GM21390 (cell line): ENCODE results near the gene LGALS14.

Experiments used
- ATAC-seq: cut with Tn5 transposase; IDR thresholded peaks from one replicate; pipeline ENCODE4 v1.9.1; 2021; ENCODE audit not compliant: unreplicated experiment

LGALS14 gene

GRCh38 chr19:39745643-39746042, 41.4 kb downstream of the LGALS14 start:
- ATAC-seq, result no peak

GRCh38 chr19:39746836-39747529, 42.7 kb downstream of the LGALS14 start:
- ATAC-seq, result no peak

- ATAC-seq, result no peak
These were observed 45.7 kb downstream of the LGALS14 start for GRCh38 chr19:39749981-39750380.

- ATAC-seq, result no peak
These were observed 48.1 kb downstream of the LGALS14 start for GRCh38 chr19:39752390-39752789.

GRCh38 chr19:39752795-39753194, 48.5 kb downstream of the LGALS14 start:
- ATAC-seq, result no peak

- ATAC-seq, result no peak
These were observed 50.3 kb downstream of the LGALS14 start for GRCh38 chr19:39754544-39754943.

GRCh38 chr19:39754971-39755370, 50.7 kb downstream of the LGALS14 start:
- ATAC-seq, result no peak
